Measurements from ENCODE around the gene AJUBA.

DNA sequence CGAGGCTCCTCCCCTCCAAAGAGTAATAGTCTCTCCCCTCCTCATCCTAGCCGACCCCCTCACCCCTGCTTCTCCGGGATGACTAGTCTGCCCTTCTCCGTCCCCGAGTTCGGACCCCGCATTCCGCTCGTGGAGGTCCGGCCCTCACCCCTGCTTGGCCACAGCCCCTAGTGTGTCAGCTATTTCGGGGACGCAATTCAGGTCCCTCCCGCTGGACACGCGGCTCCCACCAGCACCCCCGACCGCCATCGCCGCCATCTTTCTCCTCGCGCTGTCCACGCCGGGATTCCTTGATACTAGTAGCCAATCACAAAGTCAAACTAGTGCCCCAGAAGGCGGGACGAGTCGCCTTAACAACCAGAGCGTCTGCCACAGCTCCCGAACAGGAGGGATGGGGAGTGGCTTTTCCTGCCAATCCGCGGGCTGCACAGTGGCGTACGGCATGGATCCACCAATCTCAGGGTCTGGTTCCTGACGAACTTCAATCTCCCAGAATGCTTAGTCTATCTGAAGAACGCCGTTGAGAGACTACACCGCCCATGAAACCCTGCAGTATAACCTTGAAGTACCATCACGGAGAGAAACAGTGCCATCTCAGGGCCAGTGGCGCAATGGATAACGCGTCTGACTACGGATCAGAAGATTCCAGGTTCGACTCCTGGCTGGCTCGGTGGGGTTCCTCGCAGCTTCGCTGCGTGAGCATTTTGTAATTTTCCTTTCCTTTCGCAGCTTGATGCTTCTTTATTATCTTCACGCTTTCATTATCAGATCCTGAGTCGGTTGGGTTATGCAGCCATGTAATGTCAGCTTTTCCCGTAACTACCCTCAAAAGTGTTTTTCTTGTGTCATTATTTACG, 53.0 kb downstream of the AJUBA start, which contains the start of gene PRMT5:
- TF ChIP-seq CTCF (conservative IDR thresholded peaks at IDR 0.05; ENCODE audit: low read length): no peak
- no peak for TF ChIP-seq EZH2phosphoT487 (IDR thresholded peaks at IDR 0.05; ENCODE audit: borderline replicate concordance)
